Effector memory CD8-positive, alpha-beta T cell (primary cell): ENCODE results near the gene CRNKL1.
"Not testable (repeated sequence)": the region's sequence is repeated elsewhere in the genome, so short reads cannot be mapped to it uniquely, and the experiment has no call there.

Experiments
- ATAC-seq: fragments of 150-1000 bp; cut with Tn5 transposase; replicated peaks from 2 replicates; pipeline ENCODE4 v1.10.0; 2021; ENCODE audit warnings: mild to moderate bottlenecking, moderate library complexity
- DNase-seq, 3 experiments: peaks; one replicate each; pipeline ENCODE4 v3.0.0; 2021
- H3K27ac Mint-ChIP-seq, 2 donors: one replicate each; pipeline ENCODE4 v1.8.0; 2022; ENCODE audit warnings: mild to moderate bottlenecking in 2 of 2, mixed read lengths in 2 of 2, moderate library complexity in 2 of 2
- H3K27me3 Mint-ChIP-seq, 2 donors: one replicate each; pipeline ENCODE4 v1.8.0; 2022; ENCODE audit warnings: mixed read lengths in 2 of 2
- H3K36me3 Mint-ChIP-seq: one replicate; pipeline ENCODE4 v1.8.0; 2022; ENCODE audit warnings: mild to moderate bottlenecking, moderate library complexity, mixed read lengths; ENCODE audit not compliant: insufficient read depth
- H3K4me1 Mint-ChIP-seq, 2 donors: one replicate each; pipeline ENCODE4 v1.8.0; 2022; ENCODE audit warnings: low read depth in 2 of 2, mixed read lengths in 2 of 2
- H3K4me3 Mint-ChIP-seq, 2 donors: one replicate each; pipeline ENCODE4 v1.8.0; 2022; ENCODE audit warnings: mild to moderate bottlenecking in 2 of 2, mixed read lengths in 2 of 2, moderate library complexity in 2 of 2
- H3K9me3 Mint-ChIP-seq, 2 donors: one replicate each; pipeline ENCODE4 v1.8.0; 2022; ENCODE audit warnings: mixed read lengths in 2 of 2

The CRNKL1 gene

DNA sequence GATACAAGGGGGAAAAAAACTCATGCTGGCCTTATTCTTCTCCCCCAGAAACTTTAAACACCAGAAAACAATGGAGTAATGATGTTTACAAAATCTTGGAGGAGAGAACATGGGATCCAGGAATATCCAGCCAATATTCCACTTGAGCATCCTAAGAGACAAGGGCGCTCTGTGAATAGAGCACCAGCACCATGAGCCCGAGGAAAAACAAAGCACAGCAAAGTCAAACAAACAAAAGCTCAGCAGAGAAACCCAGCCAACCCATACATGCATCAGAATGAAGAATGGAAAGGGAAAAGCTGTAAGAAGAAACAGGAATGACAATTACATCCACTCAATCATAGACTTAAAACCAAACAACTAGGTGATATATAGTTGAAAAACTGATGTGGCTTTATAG is 39.7 kb downstream of the CRNKL1 start:
- ATAC-seq: no peak
- Mint-ChIP-seq H3K9me3 (no peaks in the 10 kb centered on the region), H3K4me1 (peaks cover 5 to 6% of the 10 kb centered on the region in 2 donors), H3K27ac (no peak overlapping the region), H3K27me3 (peaks cover 31 to 38% of the 10 kb centered on the region in 2 donors), H3K4me3 (no peak overlapping the region), H3K36me3 (peaks cover 6% of the 10 kb centered on the region)
- no peak for DNase-seq

DNA sequence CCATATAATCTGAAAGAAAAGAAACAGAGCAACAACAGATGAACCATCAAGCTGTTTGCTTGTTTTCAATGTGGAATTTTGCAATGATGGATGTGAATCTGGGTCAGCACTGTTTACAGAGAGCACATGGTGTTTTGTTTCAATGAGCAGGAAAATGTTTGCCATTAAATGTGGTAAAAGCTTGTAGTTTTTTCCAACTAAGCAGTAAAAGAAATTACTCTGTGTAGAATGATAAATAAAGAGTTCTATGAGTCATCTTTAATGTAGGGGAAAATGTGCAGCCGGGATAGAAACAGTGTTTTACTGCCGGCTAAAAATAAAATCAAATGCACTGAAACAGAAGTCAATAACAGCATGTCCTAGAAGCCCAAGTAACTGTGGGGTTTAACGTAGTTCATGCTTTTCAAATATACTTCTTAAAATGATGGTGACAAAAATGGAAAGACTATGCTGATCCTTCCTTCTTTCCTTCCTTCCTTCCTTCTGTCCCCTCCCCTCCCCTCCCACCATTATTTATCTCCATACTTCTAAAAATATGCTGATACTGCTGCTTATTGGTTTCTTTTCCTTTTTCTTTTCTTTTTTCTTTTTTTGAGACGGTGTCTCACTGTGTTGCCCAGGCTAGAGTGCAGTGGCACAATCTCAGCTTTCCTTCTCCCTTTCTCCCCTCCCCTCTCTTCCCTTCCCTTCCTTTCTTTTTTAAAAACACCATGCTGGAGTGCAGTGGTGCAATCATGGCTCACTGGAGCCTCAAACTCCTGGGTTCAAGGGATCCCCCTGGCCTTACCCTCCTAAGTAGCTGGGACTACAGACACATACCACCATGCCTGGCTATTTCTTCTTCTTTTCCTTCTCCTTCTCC is 41.4 kb downstream of the CRNKL1 start:
- no peak overlapping the region for H3K4me3 Mint-ChIP-seq
- no peaks in the 10 kb centered on the region for H3K4me1 Mint-ChIP-seq
- no peaks in the 10 kb centered on the region for H3K36me3 Mint-ChIP-seq
- no peaks in the 10 kb centered on the region for H3K9me3 Mint-ChIP-seq
- ATAC-seq (no peak), DNase-seq (no peak)
- H3K27me3 Mint-ChIP-seq: peaks cover 33 to 47% of the 10 kb centered on the region in 2 donors
- H3K27ac Mint-ChIP-seq: peak overlapping the region in 1 of 2 donors; percentile 9

DNA sequence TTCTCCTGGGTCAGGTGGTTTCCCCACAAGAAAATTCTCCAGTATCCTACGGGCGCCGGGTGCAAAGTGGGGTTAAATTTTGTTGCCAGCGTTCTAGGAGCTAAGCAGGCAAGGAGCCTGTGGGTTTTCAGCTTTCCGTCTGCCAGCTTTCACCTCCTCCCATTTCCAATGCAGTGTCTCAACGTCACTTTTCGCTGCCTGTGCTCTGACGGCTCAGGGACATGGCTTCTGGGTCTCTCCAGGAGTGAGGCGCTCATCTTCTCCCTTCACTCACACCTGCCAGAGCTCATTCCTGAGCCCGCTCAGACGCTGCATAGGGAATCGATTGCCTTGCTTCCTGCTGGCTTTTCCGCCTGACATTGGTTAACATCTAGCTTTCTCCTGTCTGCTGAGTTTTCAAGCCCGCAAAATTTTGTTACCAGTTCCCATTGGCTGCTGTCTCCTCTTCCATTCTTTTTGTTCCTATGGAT is 42.4 kb downstream of the CRNKL1 start:
- H3K27ac Mint-ChIP-seq: no peak overlapping the region
- no peaks in the 10 kb centered on the region for H3K36me3 Mint-ChIP-seq
- H3K4me3 Mint-ChIP-seq: no peak overlapping the region

DNA sequence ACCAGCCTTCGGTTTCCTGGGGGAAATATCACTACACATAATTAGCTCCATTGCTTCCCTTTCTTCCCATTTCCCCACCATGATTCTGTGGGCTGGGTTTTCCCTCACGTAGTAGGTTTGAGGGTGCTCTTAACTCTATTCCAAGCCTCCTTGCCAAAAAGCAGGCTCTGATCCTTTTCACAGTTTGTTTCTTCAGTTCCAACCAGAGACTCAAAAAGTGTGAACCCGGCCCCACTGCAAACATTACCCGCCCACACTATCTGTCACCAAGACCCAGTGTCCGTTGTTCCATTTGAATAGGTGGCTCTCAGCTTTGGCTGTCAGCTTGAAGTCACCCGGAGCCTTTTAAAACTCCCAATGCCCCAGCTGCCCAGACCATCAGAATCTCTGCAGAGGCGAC is 46.9 kb downstream of the CRNKL1 start:
- H3K4me1 Mint-ChIP-seq: peaks cover 5 to 12% of the 10 kb centered on the region in 2 donors
- H3K4me3 Mint-ChIP-seq: no peak overlapping the region
- no peaks in the 10 kb centered on the region for H3K9me3 Mint-ChIP-seq
- ATAC-seq (no peak), DNase-seq (no peak)
- peaks cover 72 to 87% of the 10 kb centered on the region in 2 donors for H3K27me3 Mint-ChIP-seq
- no peak overlapping the region for H3K27ac Mint-ChIP-seq
- H3K36me3 Mint-ChIP-seq: no peaks in the 10 kb centered on the region

More for the DNA sequence above, 42.4 kb downstream of the CRNKL1 start:
- ATAC-seq (no peak), DNase-seq (no peak)
- Mint-ChIP-seq H3K27me3 (peaks cover 41 to 58% of the 10 kb centered on the region in 2 donors), H3K4me1 (no peaks in the 10 kb centered on the region), H3K9me3 (no peaks in the 10 kb centered on the region)

DNA sequence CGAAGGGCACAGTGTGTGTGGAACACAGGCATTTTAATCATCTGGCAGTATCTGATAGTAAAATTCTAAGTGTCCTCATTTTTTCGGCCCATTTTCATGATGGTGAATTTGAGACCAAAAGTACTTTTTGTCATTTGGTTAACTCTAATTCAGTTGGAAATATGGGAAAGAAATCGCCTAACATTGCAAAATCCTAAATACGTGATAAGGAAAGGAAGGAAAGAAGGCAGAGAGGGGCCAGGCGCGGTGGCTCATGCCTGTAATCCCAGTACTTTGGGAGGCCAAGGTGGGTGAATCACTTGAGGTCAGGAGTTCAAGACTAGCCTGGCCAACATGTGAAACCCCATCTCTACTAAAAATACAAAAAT is 48.3 kb downstream of the CRNKL1 start:
- H3K36me3 Mint-ChIP-seq, H3K9me3 Mint-ChIP-seq, H3K27ac Mint-ChIP-seq, ATAC-seq, DNase-seq: not testable (repeated sequence)
- Mint-ChIP-seq H3K4me1 (peaks cover 5 to 12% of the 10 kb centered on the region in 2 donors), H3K27me3 (peaks cover 64 to 88% of the 10 kb centered on the region in 2 donors), H3K4me3 (peak overlapping the region; percentile 2 to 36)

DNA sequence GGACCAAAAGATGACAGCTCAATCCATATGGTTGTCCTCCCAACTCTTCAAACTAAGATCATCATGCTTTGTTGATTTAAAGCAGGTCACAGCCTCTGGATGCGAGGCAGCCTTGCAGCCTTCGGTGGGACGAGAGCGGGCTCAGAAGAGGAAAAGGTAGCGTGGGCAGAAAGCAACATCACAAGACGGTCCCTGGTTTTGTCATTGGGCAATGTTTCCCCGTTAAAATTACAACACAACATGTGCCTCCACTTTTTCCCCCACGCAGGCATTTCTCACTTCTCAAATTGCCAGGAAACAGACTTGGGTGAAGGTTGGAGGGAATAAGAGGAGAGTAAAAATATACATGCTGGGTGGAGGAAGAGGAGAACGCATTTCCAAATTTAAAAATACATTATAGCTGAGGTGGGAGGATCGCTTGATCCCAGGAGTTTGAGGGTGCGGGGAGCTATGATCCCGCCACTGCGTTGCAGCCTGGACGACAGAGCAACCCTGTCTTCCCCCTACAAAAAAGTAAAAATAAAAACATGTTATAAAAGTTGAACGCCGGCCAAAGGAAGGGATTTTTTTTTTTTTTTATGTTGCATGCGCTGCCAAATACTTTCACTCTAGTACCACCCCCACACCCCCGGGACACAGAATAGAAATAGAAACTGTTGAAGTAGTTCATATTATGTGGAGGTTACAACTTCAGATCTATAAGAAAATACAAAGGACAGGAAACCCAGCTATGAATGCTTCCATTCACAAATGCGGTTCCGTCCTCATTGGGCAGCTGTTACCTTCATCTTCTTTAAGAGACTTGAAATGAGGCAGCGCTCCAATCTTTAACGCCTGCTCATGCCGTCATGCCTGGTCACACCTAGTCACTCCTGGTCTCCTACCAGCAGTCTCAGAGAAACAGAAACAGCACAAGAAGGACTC is 49.0 kb downstream of the CRNKL1 start:
- no peak overlapping the region for H3K27ac Mint-ChIP-seq

DNA sequence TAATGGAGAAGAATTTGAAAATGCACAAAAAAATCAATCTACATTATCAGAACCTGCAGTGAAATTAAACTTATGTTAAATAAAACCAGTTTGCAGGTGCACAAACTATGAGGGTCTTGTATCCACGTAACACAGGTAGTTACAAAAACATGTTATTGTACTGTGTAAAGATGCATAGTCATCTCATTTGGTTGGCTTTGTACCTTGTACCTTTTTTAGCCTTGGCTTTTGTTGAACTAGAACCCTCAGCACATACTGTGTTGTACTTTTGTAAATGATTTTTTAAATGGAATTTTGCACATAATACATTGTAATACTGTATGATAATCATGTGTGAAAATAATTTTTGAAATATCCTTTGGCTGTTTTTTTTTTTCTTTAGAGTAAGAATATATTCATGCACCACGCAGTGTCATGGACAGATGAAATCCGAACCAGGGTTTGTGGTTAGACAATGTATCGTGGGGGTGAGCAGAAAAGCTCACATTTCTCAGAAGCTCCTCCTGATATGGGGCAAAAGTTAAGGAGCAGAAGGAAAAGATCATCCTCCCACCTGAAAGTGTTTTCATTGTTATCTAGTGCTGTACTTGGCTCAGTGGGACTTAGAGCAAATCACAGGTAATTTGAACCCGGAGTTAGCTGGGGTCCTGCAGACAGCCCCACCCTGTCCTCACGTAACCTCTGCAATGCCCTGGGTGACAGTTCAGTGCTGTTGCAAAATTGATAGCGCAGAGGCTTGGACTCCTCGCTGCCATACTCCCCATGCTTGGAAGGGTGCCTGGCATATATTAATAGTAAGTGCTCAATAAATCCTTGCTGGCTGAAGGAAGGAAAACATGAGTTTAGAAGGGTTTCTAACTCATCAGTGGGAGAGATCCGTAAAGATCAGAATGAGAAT is 49.9 kb downstream of the CRNKL1 start:
- Mint-ChIP-seq H3K27ac (no peak overlapping the region), H3K4me1 (peaks cover 5 to 12% of the 10 kb centered on the region in 2 donors), H3K4me3 (peak overlapping the region in 1 of 2 donors; percentile 2), H3K9me3 (no peaks in the 10 kb centered on the region), H3K36me3 (no peaks in the 10 kb centered on the region), H3K27me3 (peaks cover 50 to 79% of the 10 kb centered on the region in 2 donors)
- ATAC-seq (no peak), DNase-seq (no peak)

More for the DNA sequence above, 49.0 kb downstream of the CRNKL1 start:
- Mint-ChIP-seq H3K36me3 (no peaks in the 10 kb centered on the region), H3K27me3 (peaks cover 59 to 88% of the 10 kb centered on the region in 2 donors), H3K4me1 (peaks cover 5 to 12% of the 10 kb centered on the region in 2 donors), H3K9me3 (no peaks in the 10 kb centered on the region), H3K4me3 (peak overlapping the region; percentile 2 to 36)
- DNase-seq (no peak), ATAC-seq (peak; percentile 29)

DNA sequence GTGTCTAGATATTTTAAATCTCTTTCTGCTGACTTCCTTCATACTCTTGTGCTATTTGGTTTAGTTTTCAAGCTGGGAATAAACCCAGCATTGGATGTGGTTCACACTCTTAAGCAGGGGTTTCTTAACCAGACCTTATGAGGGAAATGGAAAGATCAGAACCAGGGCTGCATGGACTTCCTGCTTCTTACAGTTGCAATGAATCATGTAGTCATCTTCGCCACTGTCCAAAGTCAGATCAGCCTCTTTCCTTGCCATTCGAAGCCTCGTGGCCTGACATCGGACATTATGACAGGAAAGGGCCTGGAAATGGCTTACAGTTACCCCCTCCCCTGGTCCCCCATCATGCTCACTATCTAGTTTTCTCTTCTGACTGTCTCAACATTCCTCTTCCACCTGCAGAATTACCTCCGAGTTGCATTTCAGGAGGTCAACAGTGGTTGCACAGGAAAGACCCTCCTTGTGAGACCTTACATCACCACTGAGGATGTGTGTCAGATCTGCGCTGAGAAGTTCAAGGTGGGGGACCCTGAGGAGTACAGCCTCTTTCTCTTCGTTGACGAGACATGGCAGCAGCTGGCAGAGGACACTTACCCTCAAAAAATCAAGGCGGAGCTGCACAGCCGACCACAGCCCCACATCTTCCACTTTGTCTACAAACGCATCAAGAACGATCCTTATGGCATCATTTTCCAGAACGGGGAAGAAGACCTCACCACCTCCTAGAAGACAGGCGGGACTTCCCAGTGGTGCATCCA is 51.9 kb downstream of the CRNKL1 start:
- H3K4me1 Mint-ChIP-seq: peaks cover 5 to 12% of the 10 kb centered on the region in 2 donors
- no peaks in the 10 kb centered on the region for H3K9me3 Mint-ChIP-seq
- ATAC-seq: no peak

DNA sequence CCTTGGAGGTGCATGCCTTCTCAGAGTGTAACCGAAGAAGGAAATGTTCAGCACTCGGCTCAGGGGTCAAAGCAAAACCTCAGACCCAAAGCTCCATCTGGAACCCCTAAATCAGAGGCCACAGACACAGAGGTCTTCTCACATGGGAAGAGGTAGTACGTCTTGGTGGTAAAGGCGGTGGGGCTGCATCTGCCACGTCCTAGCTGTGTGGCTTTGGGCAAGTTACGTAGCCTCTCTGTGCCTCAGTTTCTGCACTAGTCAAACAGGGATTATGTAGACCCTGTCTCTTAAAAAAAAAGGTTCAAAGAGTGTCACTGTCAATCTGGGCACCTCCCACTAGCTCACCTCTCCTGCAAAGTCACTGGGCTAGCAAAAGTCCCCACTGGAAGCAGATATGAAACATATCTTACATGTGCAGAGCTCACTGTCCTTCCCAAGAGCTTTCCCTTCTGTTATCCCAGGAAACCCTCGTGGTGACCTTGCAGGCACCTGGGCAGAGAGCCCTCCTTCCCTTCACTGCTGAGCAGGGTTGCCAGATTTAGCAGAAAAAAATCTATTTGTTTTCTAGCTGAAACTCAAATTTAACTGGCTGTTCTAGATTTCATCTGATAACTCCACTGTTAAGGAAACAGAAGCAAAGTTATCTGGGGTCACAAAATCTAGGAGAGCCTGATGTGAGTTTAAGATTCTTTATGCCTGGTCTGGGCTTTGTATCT is 53.1 kb downstream of the CRNKL1 start:
- Mint-ChIP-seq H3K36me3 (no peaks in the 10 kb centered on the region), H3K4me1 (peaks cover 5 to 12% of the 10 kb centered on the region in 2 donors), H3K27me3 (peaks cover 51 to 58% of the 10 kb centered on the region in 2 donors), H3K27ac (no peak overlapping the region), H3K9me3 (no peaks in the 10 kb centered on the region), H3K4me3 (no peak overlapping the region)
- ATAC-seq: no peak
- no peak for DNase-seq

More for the DNA sequence above, 51.9 kb downstream of the CRNKL1 start:
- DNase-seq: no peak
- Mint-ChIP-seq H3K36me3 (no peaks in the 10 kb centered on the region), H3K4me3 (no peak overlapping the region), H3K27me3 (peaks cover 56 to 67% of the 10 kb centered on the region in 2 donors), H3K27ac (no peak overlapping the region)

DNA sequence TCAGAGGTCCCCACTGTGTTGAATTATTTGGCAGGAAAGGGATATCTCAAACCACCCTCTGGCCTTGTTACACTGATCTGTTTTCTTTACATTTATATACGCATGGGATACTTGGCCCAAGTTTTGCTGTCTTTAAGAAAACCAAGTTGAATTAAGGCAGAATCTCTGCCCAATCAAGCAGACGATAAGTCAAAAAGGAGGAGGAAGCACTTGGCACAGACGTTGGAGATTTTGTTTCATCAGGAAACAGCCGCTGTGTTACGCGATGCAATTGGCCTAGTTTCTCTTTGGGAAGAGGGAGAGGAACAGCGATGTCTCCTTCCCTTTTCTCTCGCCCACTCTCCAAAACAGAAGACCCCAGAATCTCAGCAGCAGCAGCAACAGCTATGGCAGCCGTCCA is 55.3 kb downstream of the CRNKL1 start:
- Mint-ChIP-seq H3K36me3 (no peaks in the 10 kb centered on the region), H3K9me3 (no peaks in the 10 kb centered on the region), H3K27me3 (peaks cover 34 to 37% of the 10 kb centered on the region in 2 donors), H3K4me3 (no peak overlapping the region), H3K4me1 (no peaks in the 10 kb centered on the region), H3K27ac (no peak overlapping the region)
- ATAC-seq: no peak
- DNase-seq: no peak

DNA sequence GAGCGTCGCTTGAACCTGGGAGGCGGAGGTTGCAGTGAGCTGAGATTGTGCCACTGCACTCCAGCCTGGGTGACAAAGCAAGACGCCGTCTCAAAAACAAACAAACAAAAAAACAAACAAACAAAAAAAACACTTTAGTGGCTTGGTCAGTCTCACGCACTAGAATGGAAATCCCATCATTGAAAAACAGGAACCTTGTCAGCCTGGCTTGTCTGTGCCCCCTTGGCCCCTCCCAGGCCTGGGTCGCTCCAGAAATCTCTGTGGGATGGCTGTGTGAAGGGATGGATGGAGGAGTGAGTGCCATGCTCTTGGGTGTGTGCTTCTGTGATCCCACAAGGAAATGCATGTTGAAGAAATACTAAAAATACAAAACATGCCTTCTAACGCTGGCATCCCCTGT is 56.0 kb downstream of the CRNKL1 start:
- H3K9me3 Mint-ChIP-seq: no peaks in the 10 kb centered on the region
- ATAC-seq (no peak), DNase-seq (no peak)
- H3K4me3 Mint-ChIP-seq: no peak overlapping the region
- H3K27me3 Mint-ChIP-seq: peaks cover 27 to 32% of the 10 kb centered on the region in 2 donors
- H3K4me1 Mint-ChIP-seq: no peaks in the 10 kb centered on the region
- H3K27ac Mint-ChIP-seq: no peak overlapping the region
- no peaks in the 10 kb centered on the region for H3K36me3 Mint-ChIP-seq
